Tibial artery (tissue), 4 donors: ENCODE data around the gene SLC6A6.

Experiments used
- DNase-seq, 2 donors: peaks; one replicate each; pipeline ENCODE4 v3.0.0-alpha.2; 2019
- H3K27ac ChIP-seq, 2 donors: fragments of 200-600 bp; sonication (generic) in 1 of 2; 1 replicate in 1 of 2; 2 replicates in 1 of 2; pipeline ENCODE4 v1.5.1; 2018 to 2019; ENCODE audit warnings: mild to moderate bottlenecking in 1 of 2
- H3K27me3 ChIP-seq, 2 donors: fragments of 200-600 bp; sonication (generic) in 1 of 2; one replicate each; pipeline versions ENCODE4 v1.5.1 to v1.6.0; 2016 to 2019
- H3K36me3 ChIP-seq, 3 donors: fragments of 200-600 bp; sonication (generic) in 2 of 3; one replicate each; pipeline ENCODE4 v1.5.1; 2016 to 2019; ENCODE audit warnings: mild to moderate bottlenecking in 2 of 3
- H3K4me1 ChIP-seq, 4 donors: fragments of 200-600 bp; sonication (generic) in 2 of 4; 1 replicate in 3 of 4; 2 replicates in 1 of 4; pipeline ENCODE4 v1.5.1; 2016 to 2019
- H3K4me3 ChIP-seq, 2 donors: fragments of 200-600 bp; sonication (generic) in 1 of 2; 1 replicate in 1 of 2; 2 replicates in 1 of 2; pipeline ENCODE4 v1.5.1; 2018 to 2019; ENCODE audit warnings: mild to moderate bottlenecking in 2 of 2
- H3K9me3 ChIP-seq, 3 donors: fragments of 200-600 bp; sonication (generic) in 1 of 3; one replicate each; pipeline ENCODE4 v1.5.1; 2016 to 2019
- intact Hi-C: fragments of 100-400 bp; cut with DNase I; formaldehyde crosslinking; loops from one replicate; pipeline ENCODE4 v1.15.0; 2023; ENCODE audit warnings: low total_unique reads
- TF ChIP-seq, protein P1 (sequence below), 2 experiments: fragments of 200-600 bp in 1 of 2; fragments of 450-650 bp in 1 of 2; IDR thresholded peaks; one replicate each; pipeline ENCODE4 v1.5.1; 2017 to 2019; ENCODE audit warnings: antibody characterized with exemption in 2 of 2, mild to moderate bottlenecking in 1 of 2, moderate library complexity in 1 of 2

Gene SLC6A6

DNA sequence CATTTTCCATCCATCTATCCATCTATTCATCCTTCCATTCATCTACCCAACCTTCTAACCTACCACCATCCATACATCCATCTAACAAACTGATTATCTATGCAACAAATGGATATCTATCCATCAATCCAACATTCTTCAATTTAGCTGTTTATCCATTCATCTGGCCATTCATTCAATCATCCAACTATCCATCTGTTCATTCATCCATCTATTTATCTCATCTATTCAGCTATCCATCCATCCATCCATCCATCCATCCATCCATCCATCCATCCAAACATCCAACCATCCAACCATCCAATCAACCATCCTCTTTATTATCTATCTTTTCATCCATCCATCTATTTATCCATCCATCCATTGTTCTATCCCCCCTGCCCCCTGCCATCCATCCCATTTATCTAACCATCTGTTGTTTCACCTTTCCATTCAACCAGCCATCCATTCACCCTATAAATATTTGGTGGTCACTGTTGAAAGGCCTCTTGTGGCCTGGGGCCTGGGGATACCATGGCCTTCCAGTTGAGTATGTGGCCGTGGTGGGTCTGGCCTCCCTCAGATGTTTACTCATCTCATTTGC is 44.7 kb downstream of the SLC6A6 start:
- peaks cover 23 to 65% (median 35%) of the 10 kb centered on the region in 3 donors for H3K36me3 ChIP-seq
- TF ChIP-seq, protein P1, sequence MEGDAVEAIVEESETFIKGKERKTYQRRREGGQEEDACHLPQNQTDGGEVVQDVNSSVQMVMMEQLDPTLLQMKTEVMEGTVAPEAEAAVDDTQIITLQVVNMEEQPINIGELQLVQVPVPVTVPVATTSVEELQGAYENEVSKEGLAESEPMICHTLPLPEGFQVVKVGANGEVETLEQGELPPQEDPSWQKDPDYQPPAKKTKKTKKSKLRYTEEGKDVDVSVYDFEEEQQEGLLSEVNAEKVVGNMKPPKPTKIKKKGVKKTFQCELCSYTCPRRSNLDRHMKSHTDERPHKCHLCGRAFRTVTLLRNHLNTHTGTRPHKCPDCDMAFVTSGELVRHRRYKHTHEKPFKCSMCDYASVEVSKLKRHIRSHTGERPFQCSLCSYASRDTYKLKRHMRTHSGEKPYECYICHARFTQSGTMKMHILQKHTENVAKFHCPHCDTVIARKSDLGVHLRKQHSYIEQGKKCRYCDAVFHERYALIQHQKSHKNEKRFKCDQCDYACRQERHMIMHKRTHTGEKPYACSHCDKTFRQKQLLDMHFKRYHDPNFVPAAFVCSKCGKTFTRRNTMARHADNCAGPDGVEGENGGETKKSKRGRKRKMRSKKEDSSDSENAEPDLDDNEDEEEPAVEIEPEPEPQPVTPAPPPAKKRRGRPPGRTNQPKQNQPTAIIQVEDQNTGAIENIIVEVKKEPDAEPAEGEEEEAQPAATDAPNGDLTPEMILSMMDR (IDR thresholded peaks at IDR 0.05) = no peak
- H3K27ac ChIP-seq = no peak overlapping the region

DNA sequence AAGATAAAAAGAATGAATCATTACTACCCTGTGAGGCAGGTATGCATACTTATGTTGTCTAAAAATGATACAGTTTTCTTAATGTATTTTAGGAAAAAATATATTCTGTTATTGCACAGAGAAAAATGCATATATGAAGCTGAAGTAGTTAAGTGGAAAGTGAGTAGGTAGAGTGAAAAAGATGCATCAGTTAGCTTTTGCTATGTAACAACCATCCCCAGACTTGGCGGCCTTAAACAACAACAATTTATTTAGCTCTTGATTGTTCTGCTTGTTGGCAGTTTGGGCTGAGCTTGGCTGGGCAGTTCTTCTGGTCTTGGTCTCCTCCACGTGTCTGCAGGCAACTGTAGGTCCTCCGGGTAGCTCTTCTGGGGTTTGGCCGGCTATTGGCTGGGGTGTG is 45.7 kb downstream of the SLC6A6 start:
- Histone ChIP-seq H3K36me3 (peaks cover 23 to 65% (median 35%) of the 10 kb centered on the region in 3 donors), H3K27ac (no peak overlapping the region), H3K4me3 (no peak overlapping the region), H3K4me1 (peaks cover 10 to 19% (median 14%) of the 10 kb centered on the region in 4 donors), H3K9me3 (no peaks in the 10 kb centered on the region), H3K27me3 (no peaks in the 10 kb centered on the region)
- intact Hi-C loops = no loop called here
- no peak for DNase-seq
- TF ChIP-seq, protein P1 (IDR thresholded peaks at IDR 0.05) = no peak

More for the DNA sequence above, 44.7 kb downstream of the SLC6A6 start:
- DNase-seq = no peak
- no peaks in the 10 kb centered on the region for H3K9me3 ChIP-seq
- H3K4me3 ChIP-seq = no peak overlapping the region
- H3K4me1 ChIP-seq = peaks cover 4 to 9% (median 6%) of the 10 kb centered on the region in 4 donors
- no peaks in the 10 kb centered on the region for H3K27me3 ChIP-seq
- intact Hi-C loops = no loop called here

DNA sequence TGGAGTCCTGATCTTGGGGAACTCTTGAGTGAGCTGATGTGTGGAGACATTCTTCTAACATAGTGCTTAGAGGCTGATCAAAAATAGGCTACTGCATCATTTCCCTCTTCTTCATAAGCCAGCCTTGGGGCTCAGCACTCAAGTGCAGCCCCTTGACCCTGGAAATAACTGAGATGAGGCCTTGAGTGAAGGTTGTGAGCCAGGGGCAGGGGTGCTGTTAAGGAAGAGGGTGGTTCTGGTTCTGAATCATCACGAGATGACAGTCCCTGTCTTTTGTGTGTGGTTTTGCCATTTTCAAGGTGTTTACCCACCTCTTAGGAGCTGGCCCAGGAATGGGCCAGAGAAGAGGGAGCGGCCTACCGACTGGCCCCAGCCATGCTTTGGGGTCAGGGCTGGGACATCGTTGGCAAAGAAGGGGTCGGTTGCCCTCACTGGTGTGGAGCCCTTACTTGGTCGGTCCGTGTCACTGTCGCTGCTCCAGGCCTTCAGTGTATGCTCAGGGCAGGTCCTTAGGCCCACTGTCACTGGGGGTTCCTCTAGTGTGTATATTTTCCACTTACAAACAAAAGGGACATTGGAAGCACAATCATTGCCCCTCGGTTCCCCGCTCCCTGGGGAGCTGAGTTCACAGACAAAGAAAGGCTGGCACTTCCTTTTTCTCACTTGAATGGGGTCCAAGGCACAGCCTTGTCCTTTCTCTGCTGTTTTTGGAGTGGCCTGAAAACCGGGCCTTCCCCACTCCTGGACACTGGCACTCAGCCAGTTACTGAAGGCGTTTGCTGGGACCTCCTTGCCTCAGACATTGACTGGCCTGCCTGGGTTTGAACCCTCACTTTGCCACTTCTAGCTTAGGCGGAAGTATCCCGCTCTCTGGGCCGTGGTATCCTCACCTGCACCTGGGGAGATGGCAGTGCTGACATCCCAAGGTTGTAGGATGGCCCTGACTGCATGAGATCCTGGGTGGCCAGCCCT is 46.6 kb downstream of the SLC6A6 start:
- H3K4me3 ChIP-seq = no peak overlapping the region
- H3K4me1 ChIP-seq = peaks cover 10 to 29% (median 24%) of the 10 kb centered on the region in 4 donors
- H3K9me3 ChIP-seq = no peaks in the 10 kb centered on the region
- intact Hi-C loops = no loop called here
- peaks cover 23 to 56% (median 35%) of the 10 kb centered on the region in 3 donors for H3K36me3 ChIP-seq
- no peak for DNase-seq
- H3K27me3 ChIP-seq = no peaks in the 10 kb centered on the region
- TF ChIP-seq, protein P1 (IDR thresholded peaks at IDR 0.05) = no peak
- H3K27ac ChIP-seq = no peak overlapping the region

- intact Hi-C loops = loop anchor here (10.0 kb wide), 1 partner anchor 326 kb away; the partner anchor contains the start of genes CHCHD4 and TMEM43
- Histone ChIP-seq H3K36me3 (peaks cover 22 to 46% (median 34%) of the 10 kb centered on the region in 3 donors), H3K4me3 (no peak overlapping the region), H3K27ac (no peak overlapping the region), H3K4me1 (peaks cover 10 to 37% (median 29%) of the 10 kb centered on the region in 4 donors), H3K9me3 (no peaks in the 10 kb centered on the region), H3K27me3 (no peaks in the 10 kb centered on the region)
- DNase-seq = no peak
- TF ChIP-seq, protein P1 (IDR thresholded peaks at IDR 0.05) = no peak
These were observed 48.1 kb downstream of the SLC6A6 start for GRCh38 chr3:14450506-14450905.

DNA sequence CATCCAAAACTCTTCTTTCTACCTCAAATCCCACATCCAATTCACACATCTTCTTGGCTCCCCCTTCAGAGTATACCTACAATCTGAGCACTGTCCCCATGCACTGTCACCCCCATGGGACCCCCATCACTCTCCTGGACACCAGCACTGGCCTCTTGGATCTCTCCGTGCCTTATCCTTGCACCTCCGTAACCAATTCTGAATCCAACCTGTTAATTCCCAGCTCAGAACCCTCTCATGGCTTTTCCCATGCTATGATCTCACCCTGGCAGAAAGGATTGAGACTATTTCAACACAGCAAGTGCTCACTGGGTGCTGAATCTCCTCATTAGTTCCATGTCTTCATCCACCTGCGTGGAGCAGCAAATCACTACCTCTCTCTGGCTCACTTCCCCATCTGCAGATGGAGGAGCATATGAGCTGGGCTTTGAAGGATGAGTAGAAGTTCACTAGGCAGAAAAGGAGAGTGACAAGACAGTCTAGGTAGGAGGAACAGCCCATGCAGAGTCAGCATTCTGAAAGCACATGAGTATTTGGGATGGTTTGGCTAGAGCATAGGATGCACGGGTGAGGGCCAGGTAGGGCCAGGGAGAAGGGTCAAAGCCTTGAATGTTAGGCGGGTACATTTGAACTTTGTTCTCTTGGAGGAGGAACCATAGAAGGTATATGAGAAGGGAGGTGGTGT is 48.7 kb downstream of the SLC6A6 start:
- H3K36me3 ChIP-seq = peaks cover 16 to 40% (median 28%) of the 10 kb centered on the region in 3 donors
- TF ChIP-seq, protein P1 (IDR thresholded peaks at IDR 0.05) = no peak
- H3K4me3 ChIP-seq = no peak overlapping the region
- intact Hi-C loops = loop anchor here (10.0 kb wide), 1 partner anchor 326 kb away; the partner anchor contains the start of genes CHCHD4 and TMEM43
- no peaks in the 10 kb centered on the region for H3K27me3 ChIP-seq
- H3K9me3 ChIP-seq = no peaks in the 10 kb centered on the region
- H3K4me1 ChIP-seq = peaks cover 10 to 42% (median 29%) of the 10 kb centered on the region in 4 donors
- no peak for DNase-seq
- H3K27ac ChIP-seq = peak overlapping the region in 1 of 2 donors; percentile 79
